Measurements from ENCODE around the gene RNF41. TPM values are rescaled to one million over a fixed set of nuclear protein-coding genes. Genes with fewer than 3 reads are reported as not detected.

RNF41 gene
- total and polyA plus RNA-seq, 8 donors: 10.4 to 92.4 (median 35.7) TPM

DNA sequence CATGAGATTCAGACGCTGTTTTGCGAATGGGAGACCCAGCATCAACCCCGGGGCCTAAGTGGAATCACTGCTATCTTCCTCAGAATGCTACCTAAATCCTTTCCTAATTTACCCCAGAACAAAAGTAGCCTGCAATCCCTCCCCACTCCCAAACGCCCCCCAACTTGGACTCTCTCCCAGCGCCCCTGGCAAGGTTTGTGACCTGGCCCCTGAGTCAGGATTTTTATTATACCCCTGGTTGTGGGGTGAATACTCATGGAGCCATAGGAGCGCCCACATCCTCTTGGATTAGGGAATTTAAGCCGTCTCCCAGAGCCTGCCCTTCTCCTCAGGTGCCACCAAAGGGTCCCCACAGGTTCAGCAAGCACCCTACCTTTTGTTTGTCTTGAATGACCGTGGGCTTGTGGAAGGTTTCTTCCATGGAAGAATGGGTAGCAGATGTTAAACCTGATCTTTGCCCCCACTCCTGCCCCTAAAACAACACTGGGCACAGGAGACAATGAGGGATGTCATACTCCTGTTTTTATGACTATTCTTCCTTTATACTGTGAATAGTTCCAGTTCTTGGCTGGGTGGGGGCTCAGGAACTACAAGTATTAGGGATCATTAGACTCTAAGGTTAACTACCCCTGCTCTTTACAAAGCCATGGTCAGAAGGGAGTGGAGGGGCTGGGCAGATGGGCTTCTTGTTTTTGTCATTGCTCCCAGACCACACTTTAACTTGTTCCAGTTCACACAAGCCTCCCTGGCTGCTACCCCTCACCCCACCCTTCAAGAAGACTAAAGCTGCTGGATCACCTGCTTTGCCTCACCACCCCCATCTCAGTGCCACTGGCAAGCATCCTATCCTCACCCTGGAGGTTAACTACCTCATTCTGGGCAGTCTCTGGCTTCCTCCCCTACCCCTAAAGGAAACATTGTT lies 68.7 kb downstream of the RNF41 start:
- WGBS, 5 donors: 4 to 13% (median 9%) methylated on average over 8 of the region's 8 CpGs
- H3K36me3 ChIP-seq: no peaks in the 10 kb centered on the region
- no peaks in the 10 kb centered on the region for H3K27me3 ChIP-seq
- peak overlapping the region; percentile 42 to 63 (median 56) for H3K4me3 ChIP-seq
- intact Hi-C loops (cut with DNase I; ENCODE audit: low total_unique reads): no loop called here
- DNase-seq: peak in 1 of 2 donors; percentile 12
- H3K9me3 ChIP-seq: no peaks in the 10 kb centered on the region
- peaks cover 15 to 44% (median 37%) of the 10 kb centered on the region in 4 donors for H3K4me1 ChIP-seq
- peak overlapping the region; percentile 90 to 95 (median 94) for H3K27ac ChIP-seq
- TF ChIP-seq, protein P1, sequence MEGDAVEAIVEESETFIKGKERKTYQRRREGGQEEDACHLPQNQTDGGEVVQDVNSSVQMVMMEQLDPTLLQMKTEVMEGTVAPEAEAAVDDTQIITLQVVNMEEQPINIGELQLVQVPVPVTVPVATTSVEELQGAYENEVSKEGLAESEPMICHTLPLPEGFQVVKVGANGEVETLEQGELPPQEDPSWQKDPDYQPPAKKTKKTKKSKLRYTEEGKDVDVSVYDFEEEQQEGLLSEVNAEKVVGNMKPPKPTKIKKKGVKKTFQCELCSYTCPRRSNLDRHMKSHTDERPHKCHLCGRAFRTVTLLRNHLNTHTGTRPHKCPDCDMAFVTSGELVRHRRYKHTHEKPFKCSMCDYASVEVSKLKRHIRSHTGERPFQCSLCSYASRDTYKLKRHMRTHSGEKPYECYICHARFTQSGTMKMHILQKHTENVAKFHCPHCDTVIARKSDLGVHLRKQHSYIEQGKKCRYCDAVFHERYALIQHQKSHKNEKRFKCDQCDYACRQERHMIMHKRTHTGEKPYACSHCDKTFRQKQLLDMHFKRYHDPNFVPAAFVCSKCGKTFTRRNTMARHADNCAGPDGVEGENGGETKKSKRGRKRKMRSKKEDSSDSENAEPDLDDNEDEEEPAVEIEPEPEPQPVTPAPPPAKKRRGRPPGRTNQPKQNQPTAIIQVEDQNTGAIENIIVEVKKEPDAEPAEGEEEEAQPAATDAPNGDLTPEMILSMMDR (IDR thresholded peaks at IDR 0.05): no peak
- TF ChIP-seq POLR2A (IDR thresholded peaks at IDR 0.05) (no peak), POLR2AphosphoS5 (IDR thresholded peaks at IDR 0.05) (no peak), EP300 (IDR thresholded peaks at IDR 0.05) (no peak)

Other genes with a start within 250 kb of the RNF41 start
- gene RAB5B, start 247.8 kb downstream of the RNF41 start, total RNA-seq: 100 to 1,000 TPM in 1 of 5 donors, 10 to 100 TPM in 4; 17.1 to 100 (median 75.1) TPM
- 10 to 100 TPM; 52.4 to 92.4 (median 61.3) TPM for gene RAB5B, start 247.8 kb downstream of the RNF41 start, polyA plus RNA-seq
- gene SUOX, start 224.6 kb downstream of the RNF41 start, total RNA-seq: 10 to 100 TPM in 2 of 5 donors, 1 to 10 TPM in 3; 9.0 to 67.7 (median 10.0) TPM
- gene SUOX, start 224.6 kb downstream of the RNF41 start, polyA plus RNA-seq: 10 to 100 TPM in 2 of 3 donors, 1 to 10 TPM in 1; 8.4 to 14.3 (median 11.8) TPM
- gene IKZF4, start 200.9 kb downstream of the RNF41 start, total RNA-seq: 10 to 100 TPM in 1 of 5 donors, 1 to 10 TPM in 4; 2.3 to 15.6 (median 3.5) TPM
- gene IKZF4, start 200.9 kb downstream of the RNF41 start, polyA plus RNA-seq: 1 to 10 TPM; 1.5 to 2.9 (median 2.4) TPM
- gene RPS26, start 180.0 kb downstream of the RNF41 start, total RNA-seq: 100 to 1,000 TPM in 4 of 5 donors, 10 to 100 TPM in 1; 22.3 to 929 (median 265) TPM
- 1,000 to 10,000 TPM; 1,182 to 1,748 (median 1,390) TPM for gene RPS26, start 180.0 kb downstream of the RNF41 start, polyA plus RNA-seq
- 100 to 1,000 TPM; 218 to 367 (median 286) TPM for gene ERBB3, start 141.8 kb downstream of the RNF41 start, total RNA-seq
- gene ERBB3, start 141.8 kb downstream of the RNF41 start, polyA plus RNA-seq: 10 to 100 TPM; 26.6 to 45.9 (median 43.1) TPM
- gene PA2G4, start 117.4 kb downstream of the RNF41 start, total RNA-seq: 100 to 1,000 TPM in 2 of 5 donors, 10 to 100 TPM in 3; 33.8 to 144 (median 68.7) TPM
- gene PA2G4, start 117.4 kb downstream of the RNF41 start, polyA plus RNA-seq: 100 to 1,000 TPM in 1 of 3 donors, 10 to 100 TPM in 2; 74.1 to 101 (median 95.1) TPM
- gene RPL41, start 105.3 kb downstream of the RNF41 start, total RNA-seq: 1,000 to 10,000 TPM; 1,483 to 3,736 (median 1,919) TPM
- 1,000 to 10,000 TPM; 5,931 to 8,449 (median 6,584) TPM for gene RPL41, start 105.3 kb downstream of the RNF41 start, polyA plus RNA-seq
- gene ZC3H10, start 103.7 kb downstream of the RNF41 start, total RNA-seq: 1 to 10 TPM in 3 of 5 donors, under 1 TPM in 2; under 0.01 to 5.8 (median 3.1) TPM
- gene ZC3H10, start 103.7 kb downstream of the RNF41 start, polyA plus RNA-seq: 1 to 10 TPM; 1.5 to 2.2 (median 1.8) TPM
- 100 to 1,000 TPM in 1 of 5 donors, 10 to 100 TPM in 4; 23.3 to 142 (median 63.7) TPM for gene ESYT1, start 93.7 kb downstream of the RNF41 start, total RNA-seq
- gene ESYT1, start 93.7 kb downstream of the RNF41 start, polyA plus RNA-seq: 10 to 100 TPM in 2 of 3 donors, 1 to 10 TPM in 1; 8.6 to 32.8 (median 13.8) TPM
- gene MYL6B, start 69.3 kb downstream of the RNF41 start, total RNA-seq: 10 to 100 TPM in 3 of 5 donors, 1 to 10 TPM in 1, not detected in 1; 4.9 to 24.3 (median 20.6) TPM
- gene MYL6B, start 69.3 kb downstream of the RNF41 start, polyA plus RNA-seq: 10 to 100 TPM; 53.4 to 98.1 (median 60.2) TPM
- gene MYL6, start 63.6 kb downstream of the RNF41 start, total RNA-seq: 1,000 to 10,000 TPM; 1,132 to 3,648 (median 2,772) TPM
- gene MYL6, start 63.6 kb downstream of the RNF41 start, polyA plus RNA-seq: 1,000 to 10,000 TPM; 3,181 to 4,672 (median 3,569) TPM
- 100 to 1,000 TPM in 2 of 5 donors, 10 to 100 TPM in 3; 58.0 to 131 (median 72.1) TPM for gene SMARCC2, start 32.4 kb downstream of the RNF41 start, total RNA-seq
- 10 to 100 TPM; 12.5 to 25.7 (median 20.1) TPM for gene SMARCC2, start 32.4 kb downstream of the RNF41 start, polyA plus RNA-seq
- 10 to 100 TPM in 2 of 5 donors, 1 to 10 TPM in 3; 1.2 to 13.9 (median 8.0) TPM for gene NABP2, start 2.4 kb upstream of the RNF41 start, total RNA-seq
- gene NABP2, start 2.4 kb upstream of the RNF41 start, polyA plus RNA-seq: 10 to 100 TPM; 22.2 to 36.5 (median 28.0) TPM
- gene SLC39A5, start 8.1 kb upstream of the RNF41 start, total RNA-seq: 100 to 1,000 TPM in 1 of 5 donors, 10 to 100 TPM in 1, 1 to 10 TPM in 1, not detected in 2; 8.0 to 450 (median 18.7) TPM
- gene SLC39A5, start 8.1 kb upstream of the RNF41 start, polyA plus RNA-seq: under 1 TPM in 2 of 3 donors, not detected in 1; 0.15 to 1.00 TPM
- 10 to 100 TPM in 4 of 5 donors, 1 to 10 TPM in 1; 2.3 to 28.3 (median 14.2) TPM for gene ANKRD52, start 36.5 kb upstream of the RNF41 start, total RNA-seq
- gene ANKRD52, start 36.5 kb upstream of the RNF41 start, polyA plus RNA-seq: 1 to 10 TPM; 3.1 to 6.7 (median 3.4) TPM
- gene COQ10A, start 45.0 kb upstream of the RNF41 start, total RNA-seq: 10 to 100 TPM in 2 of 5 donors, 1 to 10 TPM in 3; 6.8 to 86.4 (median 9.4) TPM
- gene COQ10A, start 45.0 kb upstream of the RNF41 start, polyA plus RNA-seq: 10 to 100 TPM in 1 of 3 donors, 1 to 10 TPM in 2; 4.4 to 10.1 (median 7.0) TPM
- gene CS, start 78.4 kb upstream of the RNF41 start, total RNA-seq: 100 to 1,000 TPM; 109 to 174 (median 135) TPM
- gene CS, start 78.4 kb upstream of the RNF41 start, polyA plus RNA-seq: 10 to 100 TPM; 51.9 to 63.7 (median 55.4) TPM
- 100 to 1,000 TPM in 1 of 5 donors, 10 to 100 TPM in 4; 39.7 to 112 (median 94.1) TPM for gene CNPY2, start 94.1 kb upstream of the RNF41 start, total RNA-seq
- 100 to 1,000 TPM in 1 of 3 donors, 10 to 100 TPM in 2; 71.0 to 105 (median 73.9) TPM for gene CNPY2, start 94.1 kb upstream of the RNF41 start, polyA plus RNA-seq
- gene PAN2, start 112.1 kb upstream of the RNF41 start, total RNA-seq: 100 to 1,000 TPM in 2 of 5 donors, 10 to 100 TPM in 3; 41.7 to 146 (median 49.3) TPM
- gene PAN2, start 112.1 kb upstream of the RNF41 start, polyA plus RNA-seq: 10 to 100 TPM in 1 of 3 donors, 1 to 10 TPM in 2; 4.9 to 28.4 (median 9.5) TPM
- gene IL23A, start 117.0 kb upstream of the RNF41 start, total RNA-seq: 1 to 10 TPM in 1 of 5 donors, not detected in 4; 1.1 TPM
- gene IL23A, start 117.0 kb upstream of the RNF41 start, polyA plus RNA-seq: 1 to 10 TPM in 1 of 3 donors, under 1 TPM in 1, not detected in 1; 0.56 to 1.9 TPM
- gene STAT2, start 138.2 kb upstream of the RNF41 start, total RNA-seq: 100 to 1,000 TPM in 4 of 5 donors, 10 to 100 TPM in 1; 82.6 to 245 (median 104) TPM
- gene STAT2, start 138.2 kb upstream of the RNF41 start, polyA plus RNA-seq: 10 to 100 TPM; 22.6 to 29.6 (median 28.3) TPM
- gene APOF, start 140.9 kb upstream of the RNF41 start, total RNA-seq: not detected
- not detected for gene APOF, start 140.9 kb upstream of the RNF41 start, polyA plus RNA-seq
- gene TIMELESS, start 227.5 kb upstream of the RNF41 start, total RNA-seq: 10 to 100 TPM in 2 of 5 donors, 1 to 10 TPM in 3; 3.8 to 64.7 (median 8.1) TPM
- 1 to 10 TPM; 4.0 to 7.4 (median 5.2) TPM for gene TIMELESS, start 227.5 kb upstream of the RNF41 start, polyA plus RNA-seq
- not detected for gene MIP, start 232.7 kb upstream of the RNF41 start, total RNA-seq
- not detected for gene MIP, start 232.7 kb upstream of the RNF41 start, polyA plus RNA-seq
- gene SPRYD4, start 246.7 kb upstream of the RNF41 start, total RNA-seq: 1 to 10 TPM in 4 of 5 donors, under 1 TPM in 1; 0.29 to 5.8 (median 3.5) TPM
- gene SPRYD4, start 246.7 kb upstream of the RNF41 start, polyA plus RNA-seq: 1 to 10 TPM; 1.8 to 2.1 (median 2.0) TPM

Measured in stomach (tissue), 9 donors.